Transverse colon (tissue), 4 donors: ENCODE measurements around the gene AQP7. TPM values are rescaled to one million over a fixed set of nuclear protein-coding genes. Genes with fewer than 3 reads are reported as not detected.
"Not testable (repeated sequence)": the region's sequence is repeated elsewhere in the genome, so short reads cannot be mapped to it uniquely, and the experiment has no call there.

Experiments
- DNase-seq: peaks from one replicate; pipeline ENCODE4 v3.0.0-alpha.2; 2019
- H3K27ac ChIP-seq, 4 donors: fragments of 200-600 bp; sonication (generic); 2 replicates each; pipeline ENCODE4 v1.5.1; 2016 to 2018; ENCODE audit warnings: inconsistent platforms in 4 of 4
- H3K27me3 ChIP-seq: fragments of 200-600 bp; sonication (generic); 2 replicates; pipeline ENCODE4 v1.5.1; 2017; ENCODE audit warnings: inconsistent platforms
- H3K36me3 ChIP-seq, 4 donors: fragments of 200-600 bp; sonication (generic); 2 replicates each; pipeline ENCODE4 v1.5.1; 2017 to 2019; ENCODE audit warnings: inconsistent platforms in 4 of 4
- H3K4me1 ChIP-seq, 4 donors: fragments of 200-600 bp; sonication (generic); 2 replicates each; pipeline ENCODE4 v1.5.1; 2017 to 2020; ENCODE audit warnings: inconsistent platforms in 4 of 4
- H3K4me3 ChIP-seq, 4 donors: fragments of 200-600 bp; sonication (generic); 1 replicate in 1 of 4; 2 replicates in 3 of 4; pipeline versions ENCODE4 v1.5.1 to v1.6.1; 2017 to 2019; ENCODE audit warnings: inconsistent platforms in 4 of 4
- H3K9me3 ChIP-seq, 2 donors: fragments of 200-600 bp; sonication (generic); 2 replicates each; pipeline ENCODE4 v1.5.1; 2017 to 2019; ENCODE audit warnings: inconsistent platforms in 2 of 2
- CTCF ChIP-seq, 5 experiments: fragments of 200-600 bp in 3 of 5; fragments of 450-650 bp in 2 of 5; sonication (generic) in 3 of 5; IDR thresholded peaks; 1 replicate in 2 of 5; 2 replicates in 3 of 5; pipeline ENCODE4 v1.5.1; 2016 to 2017; ENCODE audit warnings: antibody characterized with exemption in 5 of 5, inconsistent platforms in 3 of 5, mild to moderate bottlenecking in 2 of 5, moderate library complexity in 1 of 5
- EP300 ChIP-seq: sonication (generic); formaldehyde crosslinking; IDR thresholded peaks from one replicate; pipeline ENCODE4 v1.6.1; 2017; ENCODE audit warnings: antibody characterized with exemption, low read depth
- POLR2A ChIP-seq: fragments of 450-650 bp; IDR thresholded peaks from one replicate; pipeline ENCODE4 v1.6.1; 2016; ENCODE audit warnings: antibody characterized with exemption, mild to moderate bottlenecking, moderate library complexity
- POLR2AphosphoS5 ChIP-seq, 3 donors: sonication (generic); formaldehyde crosslinking; IDR thresholded peaks; one replicate each; pipeline ENCODE4 v1.6.1; 2016; ENCODE audit warnings: antibody characterized with exemption in 3 of 3
- WGBS, 2 donors: methylation state at CpG; one replicate each; pipeline ENCODE4 v1.1.5; 2018; ENCODE audit warnings: low coverage in 1 of 2; 5-methylcytosine and 5-hydroxymethylcytosine counted together
- in situ Hi-C, 4 donors: fragments of 200-750 bp; cut with MboI; loops; one replicate each; pipeline versions ENCODE4 v1.15.0 to v1.15.1; 2017; ENCODE audit warnings: low sequenced_read_pairs in 3 of 4, low pct_ligation_motif_present in 1 of 4, low pct_unique_long_range_greater_than_20kb in 1 of 4
- intact Hi-C: fragments of 100-400 bp; cut with DNase I; formaldehyde crosslinking; loops from one replicate; pipeline ENCODE4 v1.15.1; 2023; ENCODE audit warnings: low total_unique reads
- total RNA-seq, 4 donors: library from RNA; depleted of rRNA; stranded (reverse); fragments of >200 nt; gene quantifications; one replicate each; pipeline ENCODE4 v1.1.0, GENCODE V29; 2016

AQP7 gene
- total RNA-seq, 4 donors from 2014 or later: 11.9 to 207 (median 27.7) TPM

DNA sequence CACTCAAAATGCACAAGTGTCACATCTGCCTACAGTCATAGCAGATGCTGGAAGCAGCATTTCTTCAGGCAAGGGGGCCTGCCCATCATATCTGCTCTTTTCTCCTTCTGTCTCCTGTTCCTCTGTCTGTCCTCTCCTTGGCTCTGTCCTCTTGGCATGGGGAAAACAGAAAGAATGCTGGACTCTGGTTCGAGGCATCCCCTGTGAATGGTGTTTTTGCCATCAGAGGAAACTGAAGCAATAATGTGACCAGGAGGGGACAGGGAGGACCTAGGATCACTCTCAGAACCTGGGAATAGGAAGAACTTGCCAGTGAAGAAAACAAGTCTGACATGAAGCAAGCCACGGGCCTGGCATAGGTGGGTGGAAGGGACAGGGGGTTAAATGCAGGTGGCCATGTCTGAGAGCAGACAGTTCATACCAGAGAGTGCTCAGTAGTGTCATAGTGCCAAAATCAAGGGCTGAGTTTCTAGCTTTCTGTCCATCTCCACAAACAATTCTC lies 35.3 kb downstream of the AQP7 start:
- no peak for DNase-seq
- intact Hi-C loops (no loop called here), in situ Hi-C loops (loop anchor here in 1 of 4 donors (25.0 kb wide), 1 partner anchor 95 kb away; the partner anchor contains the start of gene NOL6)

GRCh38 chr9:33364814-33365213 lies 37.6 kb downstream of the AQP7 start:
- in situ Hi-C loops: loop anchor here in 1 of 4 donors (25.0 kb wide), 1 partner anchor 97 kb away; the partner anchor contains the start of gene NOL6
- peaks cover 0 to 65% (median 21%) of the 10 kb centered on the region in 4 donors for H3K36me3 ChIP-seq
- not testable (repeated sequence) for H3K4me3 ChIP-seq

More for the DNA sequence above, 35.3 kb downstream of the AQP7 start:
- 95% methylated on average over 2 of the region's 2 CpGs; no CpG with 5 or more reads in 1 of the 2 donors for WGBS, 2 donors
- no peaks in the 10 kb centered on the region for H3K27me3 ChIP-seq
- peaks cover 0 to 66% (median 25%) of the 10 kb centered on the region in 4 donors for H3K36me3 ChIP-seq
- TF ChIP-seq POLR2A: no peak
- no peak for TF ChIP-seq CTCF (IDR thresholded peaks at IDR 0.05)
- TF ChIP-seq POLR2AphosphoS5 (IDR thresholded peaks at IDR 0.05): no peak
- TF ChIP-seq EP300: no peak
- H3K9me3 ChIP-seq: no peaks in the 10 kb centered on the region
- no peaks in the 10 kb centered on the region for H3K4me1 ChIP-seq
- H3K4me3 ChIP-seq: no peak overlapping the region
- H3K27ac ChIP-seq: no peak overlapping the region

GRCh38 chr9:33364127-33364526 lies 38.2 kb downstream of the AQP7 start:
- 90% methylated on average over 2 of the region's 2 CpGs; no CpG with 5 or more reads in 1 of the 2 donors for WGBS, 2 donors

More at GRCh38 chr9:33364814-33365213, 37.6 kb downstream of the AQP7 start:
- H3K27me3 ChIP-seq, intact Hi-C loops, H3K9me3 ChIP-seq, H3K4me1 ChIP-seq, H3K27ac ChIP-seq, DNase-seq: not testable (repeated sequence)
- WGBS, 2 donors: 94 to 100% methylated on average over 4 of the region's 4 CpGs

GRCh38 chr9:33358641-33359040 lies 43.7 kb downstream of the AQP7 start:
- DNase-seq, H3K4me3 ChIP-seq, H3K27ac ChIP-seq, H3K27me3 ChIP-seq, intact Hi-C loops, H3K4me1 ChIP-seq, H3K9me3 ChIP-seq: not testable (repeated sequence)
- H3K36me3 ChIP-seq: peaks cover 0 to 26% (median 2%) of the 10 kb centered on the region in 4 donors
- 92 to 94% methylated on average over 2 to 3 of the region's 3 CpGs for WGBS, 2 donors
- in situ Hi-C loops: loop anchor here in 1 of 4 donors (25.0 kb wide), 1 partner anchor 104 kb away; the partner anchor contains the start of gene NOL6

More at GRCh38 chr9:33364127-33364526, 38.2 kb downstream of the AQP7 start:
- in situ Hi-C loops: loop anchor here in 1 of 4 donors (25.0 kb wide), 1 partner anchor 98 kb away; the partner anchor contains the start of gene NOL6
- Histone ChIP-seq H3K4me1 (no peaks in the 10 kb centered on the region), H3K9me3 (no peaks in the 10 kb centered on the region), H3K27ac (no peak overlapping the region), H3K36me3 (peaks cover 0 to 61% (median 18%) of the 10 kb centered on the region in 4 donors), H3K27me3 (no peaks in the 10 kb centered on the region), H3K4me3 (no peak overlapping the region)
- TF ChIP-seq POLR2AphosphoS5 (IDR thresholded peaks at IDR 0.05): no peak
- TF ChIP-seq CTCF (IDR thresholded peaks at IDR 0.05): no peak
- TF ChIP-seq EP300: no peak
- TF ChIP-seq POLR2A: no peak
- no peak for DNase-seq
- intact Hi-C loops: no loop called here

DNA sequence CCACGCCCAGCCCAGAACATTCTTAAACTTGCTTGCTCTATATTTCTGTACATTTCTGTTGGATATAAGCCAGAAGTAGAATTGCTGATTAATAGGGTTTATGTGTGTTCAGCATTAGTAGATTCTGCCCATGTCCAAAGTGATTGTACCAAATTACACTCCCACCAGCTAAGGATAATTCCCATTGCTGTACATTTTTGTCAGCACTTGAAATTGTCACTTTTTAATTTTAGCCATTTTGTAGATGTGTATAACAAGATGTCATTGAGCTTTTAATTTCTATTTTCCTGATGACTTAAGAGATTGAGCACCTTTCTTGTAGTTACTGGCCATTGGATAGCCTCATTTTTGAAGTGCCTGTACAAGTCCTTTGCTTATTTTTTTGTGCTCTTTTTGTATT lies 46.4 kb downstream of the AQP7 start:
- TF ChIP-seq EP300: no peak
- TF ChIP-seq CTCF (IDR thresholded peaks at IDR 0.05): no peak
- no peak for TF ChIP-seq POLR2AphosphoS5 (IDR thresholded peaks at IDR 0.05)
- no peak for TF ChIP-seq POLR2A
- no peak overlapping the region for H3K4me3 ChIP-seq
- in situ Hi-C loops (loop anchor here in 1 of 4 donors (25.0 kb wide), 1 partner anchor 106 kb away; the partner anchor contains the start of gene NOL6), intact Hi-C loops (no loop called here)
- no peak overlapping the region for H3K27ac ChIP-seq
- no peaks in the 10 kb centered on the region for H3K9me3 ChIP-seq
- no peak for DNase-seq
- 100% methylated on average over 1 of the region's 1 CpG for WGBS, 2 donors
- peaks cover 0 to 17% (median 2%) of the 10 kb centered on the region in 4 donors for H3K36me3 ChIP-seq
- H3K27me3 ChIP-seq: no peaks in the 10 kb centered on the region
- no peaks in the 10 kb centered on the region for H3K4me1 ChIP-seq
